ENCODE data around the gene MYLK2. TPM values are rescaled to one million over a fixed set of nuclear protein-coding genes. Genes with fewer than 3 reads are reported as not detected.

Gene MYLK2
- total and polyA plus RNA-seq, 8 donors, result 0.53 to 1.9 (median 1.0) TPM; not detected in 2

- no peak for TF ChIP-seq CTCF (IDR thresholded peaks at IDR 0.05)
- intact Hi-C loops (cut with DNase I), result no loop called here
- Histone ChIP-seq H3K9me3 (no peaks in the 10 kb centered on the region), H3K4me3 (no peak overlapping the region), H3K36me3 (no peaks in the 10 kb centered on the region), H3K4me1 (peaks cover 24 to 45% of the 10 kb centered on the region in 2 donors), H3K27me3 (peaks cover 0 to 9% of the 10 kb centered on the region in 2 donors), H3K27ac (no peak overlapping the region)
- ATAC-seq, result no peak
- DNase-seq, result no peak
Measured at GRCh38 chr20:31838646-31839292, 19.6 kb downstream of the MYLK2 start.

GRCh38 chr20:31839782-31840487, 20.8 kb downstream of the MYLK2 start:
- peaks cover 0 to 9% of the 10 kb centered on the region in 2 donors for H3K27me3 ChIP-seq
- H3K36me3 ChIP-seq, result no peaks in the 10 kb centered on the region
- intact Hi-C loops (cut with DNase I), result no loop called here
- no peak for ATAC-seq
- TF ChIP-seq CTCF (IDR thresholded peaks at IDR 0.05), result no peak
- H3K4me3 ChIP-seq, result no peak overlapping the region
- H3K9me3 ChIP-seq, result no peaks in the 10 kb centered on the region
- H3K4me1 ChIP-seq, result peaks cover 24 to 45% of the 10 kb centered on the region in 2 donors
- H3K27ac ChIP-seq, result no peak overlapping the region
- no peak for DNase-seq

- ATAC-seq, result no peak
- Histone ChIP-seq H3K27ac (peak overlapping the region in 1 of 2 donors; percentile 33), H3K4me3 (no peak overlapping the region), H3K36me3 (no peaks in the 10 kb centered on the region), H3K27me3 (peaks cover 0 to 9% of the 10 kb centered on the region in 2 donors), H3K9me3 (no peaks in the 10 kb centered on the region), H3K4me1 (peaks cover 17 to 35% of the 10 kb centered on the region in 2 donors)
- intact Hi-C loops (cut with DNase I), result no loop called here
- TF ChIP-seq CTCF (IDR thresholded peaks at IDR 0.05), result no peak
- DNase-seq, result no peak
Measured at GRCh38 chr20:31840906-31841816, 22.0 kb downstream of the MYLK2 start.

- TF ChIP-seq CTCF (IDR thresholded peaks at IDR 0.05), result no peak
- Histone ChIP-seq H3K9me3 (no peaks in the 10 kb centered on the region), H3K27me3 (peaks cover 0 to 6% of the 10 kb centered on the region in 2 donors), H3K27ac (no peak overlapping the region), H3K4me1 (peaks cover 9 to 27% of the 10 kb centered on the region in 2 donors), H3K4me3 (no peak overlapping the region), H3K36me3 (no peaks in the 10 kb centered on the region)
- ATAC-seq (peak; percentile 5), DNase-seq (no peak)
- intact Hi-C loops (cut with DNase I), result no loop called here
Measured at GRCh38 chr20:31841928-31842327, 22.8 kb downstream of the MYLK2 start.

Measured in left lung (tissue), 10 donors.